GM19043 (cell line): ENCODE results near the gene EIF4A2.
"Not testable (repeated sequence)": the region's sequence is repeated elsewhere in the genome, so short reads cannot be mapped to it uniquely, and the experiment has no call there.

ENCODE experiments used
- ATAC-seq: cut with Tn5 transposase; IDR thresholded peaks from one replicate; pipeline ENCODE4 v1.9.1; 2021; ENCODE audit warnings: low read depth; ENCODE audit not compliant: unreplicated experiment

The EIF4A2 gene

GRCh38 chr3:186784820-186785494 lies 1.6 kb downstream of the EIF4A2 start:
- no peak for ATAC-seq

DNA sequence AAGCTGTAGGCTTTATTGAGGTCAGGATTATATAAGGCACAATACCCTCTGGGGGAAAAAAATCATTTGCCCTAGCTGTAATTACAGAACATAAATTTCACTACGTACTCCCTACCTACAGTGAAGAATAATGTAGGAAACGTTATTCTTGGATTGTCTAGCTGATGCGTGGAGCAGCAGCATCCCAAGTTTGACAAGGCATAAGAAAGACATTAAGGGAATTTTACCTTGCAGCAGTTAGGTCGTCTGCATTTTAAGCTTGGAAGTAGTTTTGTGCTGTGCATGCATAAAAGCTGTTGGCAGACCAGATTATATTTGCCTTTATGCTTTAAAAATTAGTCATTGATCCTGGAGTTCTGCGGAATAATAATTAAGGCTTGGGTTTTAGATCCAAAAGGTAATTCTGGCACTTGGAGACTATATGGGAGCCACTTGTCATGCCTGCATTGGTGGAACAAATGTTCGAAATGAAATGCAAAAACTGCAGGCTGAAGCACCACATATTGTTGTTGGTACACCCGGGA lies 2.2 kb downstream of the EIF4A2 start:
- ATAC-seq, result no peak

- no peak for ATAC-seq
Observed at GRCh38 chr3:186786922-186787321, 3.5 kb downstream of the EIF4A2 start.

DNA sequence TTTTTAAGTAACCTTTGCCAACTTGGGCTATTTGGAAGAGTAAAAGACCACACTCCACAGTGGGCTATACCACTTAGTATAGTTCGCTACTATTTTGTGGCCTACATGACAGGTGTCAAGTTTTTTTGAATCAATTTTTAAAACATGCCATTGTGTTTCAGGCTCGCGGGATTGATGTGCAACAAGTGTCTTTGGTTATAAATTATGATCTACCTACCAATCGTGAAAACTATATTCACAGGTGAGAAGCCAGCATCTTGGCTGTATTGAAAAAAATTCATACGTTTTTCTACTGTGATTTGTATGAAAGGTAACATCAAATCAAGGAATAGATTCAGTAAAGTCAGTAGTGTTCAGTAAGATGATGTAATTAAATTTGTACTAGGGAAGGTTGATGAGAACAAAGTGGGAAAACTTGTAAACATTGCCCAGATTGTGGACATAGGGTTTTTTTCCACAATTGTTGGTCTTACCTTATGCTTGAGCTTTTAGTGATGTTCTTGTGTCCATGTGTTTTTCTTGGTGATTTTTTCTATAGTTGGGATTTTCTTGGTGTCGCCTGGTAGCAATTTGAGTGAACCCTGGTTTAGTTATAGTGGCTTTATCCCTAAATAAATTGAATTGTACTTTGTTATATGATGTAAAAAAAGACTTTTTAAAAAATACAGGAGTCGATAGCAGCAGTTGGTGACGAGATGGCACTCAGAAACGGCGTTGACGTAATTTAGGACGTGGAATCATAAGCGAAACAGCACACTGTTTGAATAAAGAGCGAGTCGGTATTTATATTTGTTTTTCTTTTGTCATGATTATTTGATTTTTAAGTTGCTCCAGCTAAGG lies 4.5 kb downstream of the EIF4A2 start:
- ATAC-seq, result no peak

DNA sequence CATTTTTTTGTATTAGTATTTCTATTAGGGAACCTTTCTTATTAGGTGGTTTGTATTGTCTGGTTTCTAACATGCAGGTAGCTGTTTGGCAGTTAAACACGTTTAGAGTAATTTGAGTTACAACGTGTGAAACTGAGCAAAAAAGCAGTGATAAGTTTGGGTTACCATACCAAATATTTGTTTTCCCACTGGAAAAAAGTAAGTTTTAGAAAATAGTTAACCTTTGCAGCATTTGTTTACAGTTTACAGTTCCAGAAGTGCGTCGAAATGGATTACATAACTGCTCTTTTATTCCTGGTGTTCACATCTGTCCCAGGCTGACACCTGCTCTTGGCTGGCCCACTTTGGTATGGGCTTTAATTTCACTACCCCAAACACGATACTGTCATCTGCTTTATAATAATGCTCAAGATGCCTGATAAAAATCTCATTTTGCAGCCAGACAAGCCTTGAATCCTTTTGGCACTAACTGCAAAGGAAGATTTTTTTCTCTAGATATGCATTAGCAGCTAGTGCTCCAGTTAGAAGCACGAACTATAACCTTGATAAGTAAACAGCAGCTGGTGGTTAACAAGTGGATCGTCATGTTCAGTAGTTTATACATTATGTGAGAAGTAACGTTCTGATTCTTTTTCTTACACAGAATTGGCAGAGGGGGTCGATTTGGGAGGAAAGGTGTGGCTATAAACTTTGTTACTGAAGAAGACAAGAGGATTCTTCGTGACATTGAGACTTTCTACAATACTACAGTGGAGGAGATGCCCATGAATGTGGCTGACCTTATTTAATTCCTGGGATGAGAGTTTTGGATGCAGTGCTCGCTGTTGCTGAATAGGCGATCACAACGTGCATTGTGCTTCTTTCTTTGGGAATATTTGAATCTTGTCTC lies 5.3 kb downstream of the EIF4A2 start:
- no peak for ATAC-seq

- ATAC-seq, result no peak
Observed at GRCh38 chr3:186789554-186790260, 6.3 kb downstream of the EIF4A2 start.

GRCh38 chr3:186790261-186790981 lies 7.0 kb downstream of the EIF4A2 start:
- ATAC-seq, result no peak

DNA sequence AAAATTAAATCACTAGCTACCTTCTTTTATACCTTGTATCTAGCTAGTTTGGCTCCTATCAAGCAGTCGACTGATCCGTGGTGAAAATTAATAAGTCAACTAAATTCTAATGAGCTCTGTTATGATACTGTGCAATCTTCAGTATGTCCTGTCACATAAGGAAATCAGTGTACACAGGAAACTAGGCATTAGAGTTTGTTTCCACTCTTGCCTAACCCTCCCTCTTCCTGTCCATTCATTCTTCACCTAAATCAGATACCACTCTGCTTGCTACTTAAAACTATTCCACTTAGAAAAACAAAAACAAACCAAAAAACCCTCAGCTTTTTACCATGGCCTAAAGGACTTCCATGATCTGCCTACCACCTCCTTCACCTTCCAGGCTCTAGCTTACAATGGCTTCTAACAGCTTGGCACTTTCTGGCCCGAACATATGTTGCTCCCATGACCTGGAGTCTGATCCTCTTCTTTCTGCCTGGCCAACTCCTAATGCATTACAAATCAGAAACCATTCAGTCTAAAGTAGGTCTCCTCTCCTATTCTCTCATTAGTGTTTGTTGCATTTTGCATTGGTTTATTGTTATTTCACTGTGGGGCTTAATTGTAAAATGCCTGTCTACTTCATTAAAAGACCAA lies 15.0 kb downstream of the EIF4A2 start:
- no peak for ATAC-seq

DNA sequence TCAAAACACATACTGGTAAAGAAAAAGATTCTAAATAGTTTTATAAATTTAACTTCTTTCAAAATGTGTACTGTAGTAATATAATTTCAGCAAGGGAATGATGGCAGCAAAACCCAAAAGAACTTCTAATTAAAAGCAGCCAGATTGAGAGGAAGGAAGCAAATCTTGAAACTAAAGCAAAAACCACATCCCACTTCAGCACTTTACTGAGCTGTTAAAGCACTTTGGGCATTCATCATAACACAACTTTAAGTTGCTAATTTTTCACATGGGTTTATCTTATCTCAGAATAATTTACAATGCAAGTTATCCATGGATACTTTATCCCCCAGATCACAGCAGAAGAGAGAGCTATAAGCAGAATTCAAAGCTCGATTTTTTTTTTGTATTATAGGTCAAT lies 16.9 kb downstream of the EIF4A2 start:
- no peak for ATAC-seq

- no peak for ATAC-seq
Observed at GRCh38 chr3:186802701-186803100, 19.3 kb downstream of the EIF4A2 start.

- not testable (repeated sequence) for ATAC-seq
Observed at GRCh38 chr3:186803447-186803846, 20.1 kb downstream of the EIF4A2 start.

DNA sequence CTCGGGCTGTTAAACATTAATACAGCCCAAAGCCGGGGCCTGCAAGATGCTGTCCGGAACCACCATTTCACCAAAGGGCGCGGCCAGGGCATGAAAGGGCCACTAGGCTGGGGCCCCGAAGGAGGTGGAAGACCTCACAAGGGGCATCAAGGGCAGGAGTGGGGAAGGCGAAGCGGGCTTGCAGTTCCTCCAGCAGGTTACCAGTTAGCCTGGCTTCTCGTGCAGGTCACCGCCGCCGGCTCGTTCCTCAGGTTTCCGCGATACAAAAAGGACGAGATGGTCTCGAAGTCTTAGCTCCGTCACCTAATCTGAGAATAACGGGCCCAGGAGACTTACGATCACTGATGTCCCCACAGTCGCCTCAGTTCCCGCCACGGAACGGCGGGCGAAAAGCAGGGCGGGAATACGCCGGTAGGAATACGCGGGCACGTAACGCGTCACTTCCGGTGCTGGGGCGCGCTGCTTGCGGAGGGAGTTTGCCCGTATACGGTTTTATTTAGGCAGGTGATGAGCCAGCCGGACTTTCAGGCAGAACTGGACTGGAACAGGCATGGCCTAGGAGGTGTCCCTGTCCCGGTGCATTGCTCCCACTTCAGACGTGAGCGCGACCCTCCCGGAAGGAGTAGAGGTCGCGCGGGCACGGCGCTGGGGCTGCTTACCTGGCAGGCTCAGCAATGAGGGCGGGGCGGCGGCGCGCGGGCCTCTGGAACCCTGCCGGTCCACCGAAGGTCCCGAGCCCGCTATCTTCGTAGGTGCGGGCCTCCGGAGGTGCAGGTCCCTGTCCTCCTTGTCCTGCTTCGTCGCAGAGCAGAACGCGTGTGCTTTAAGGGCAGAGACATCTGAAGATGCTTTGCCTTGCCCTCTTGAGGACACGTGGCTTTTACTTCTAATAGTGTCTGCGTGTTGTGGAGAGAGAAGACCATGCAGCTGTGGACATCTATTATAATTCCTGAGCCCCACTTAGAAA lies 23.0 kb downstream of the EIF4A2 start, which contains the start of gene RFC4:
Gene RFC4 (minus strand): TSS at position 394 of the 967 bp plus-strand sequence. CDS start 1,769 bp downstream, outside the sequence.
- ATAC-seq, result peak; percentile 89

- no peak for ATAC-seq
Observed at GRCh38 chr3:186807231-186807630, 23.9 kb downstream of the EIF4A2 start.

DNA sequence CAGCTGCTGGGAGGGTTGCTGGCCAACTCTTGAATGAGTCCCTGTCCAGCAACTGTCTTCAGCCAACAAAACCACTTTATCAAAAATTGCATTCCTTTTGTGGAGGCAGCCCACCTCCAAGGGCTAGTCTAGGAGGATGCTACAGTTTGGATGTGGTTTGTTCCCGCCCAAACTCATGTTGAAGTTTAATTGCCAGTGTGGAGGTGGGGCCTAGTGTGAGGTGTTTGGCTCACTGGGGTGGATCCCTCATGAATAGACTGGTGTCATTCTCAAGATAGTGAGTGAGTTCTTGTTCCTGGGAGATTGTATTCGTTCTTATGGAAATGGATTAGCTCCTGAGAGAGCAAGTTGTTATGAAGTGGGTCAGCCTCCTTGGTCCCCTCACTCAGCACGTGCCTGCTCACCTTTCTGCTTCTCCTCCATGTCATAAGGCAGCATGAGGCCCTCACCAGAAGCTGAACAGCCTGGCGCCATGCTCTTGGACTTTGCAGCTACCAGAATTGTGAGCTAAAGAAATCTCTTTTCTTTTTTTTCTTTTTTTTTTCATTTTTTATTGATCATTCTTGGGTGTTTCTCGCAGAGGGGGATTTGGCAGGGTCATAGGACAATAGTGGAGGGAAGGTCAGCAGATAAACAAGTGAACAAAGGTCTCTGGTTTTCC lies 27.1 kb downstream of the EIF4A2 start:
- no peak for ATAC-seq

DNA sequence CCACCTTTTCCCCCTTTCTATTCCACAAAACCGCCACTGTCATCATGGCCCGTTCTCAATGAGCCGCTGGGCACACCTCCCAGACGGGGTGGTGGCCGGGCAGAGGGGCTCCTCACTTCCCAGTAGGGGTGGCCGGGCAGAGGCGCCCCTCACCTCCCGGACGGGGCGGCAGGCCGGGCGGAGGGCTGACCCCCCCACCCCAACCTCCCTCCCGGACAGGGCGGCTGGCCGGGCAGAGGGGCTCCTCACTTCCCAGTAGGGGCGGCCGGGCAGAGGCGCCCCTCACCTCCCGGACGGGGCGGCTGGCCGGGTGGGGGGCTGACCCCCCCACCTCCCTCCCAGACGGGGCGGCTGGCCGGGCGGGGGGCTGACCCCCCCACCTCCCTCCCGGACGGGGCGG lies 27.9 kb downstream of the EIF4A2 start:
- ATAC-seq, result not testable (repeated sequence)

- no peak for ATAC-seq
Observed at GRCh38 chr3:186814100-186814499, 30.7 kb downstream of the EIF4A2 start.

DNA sequence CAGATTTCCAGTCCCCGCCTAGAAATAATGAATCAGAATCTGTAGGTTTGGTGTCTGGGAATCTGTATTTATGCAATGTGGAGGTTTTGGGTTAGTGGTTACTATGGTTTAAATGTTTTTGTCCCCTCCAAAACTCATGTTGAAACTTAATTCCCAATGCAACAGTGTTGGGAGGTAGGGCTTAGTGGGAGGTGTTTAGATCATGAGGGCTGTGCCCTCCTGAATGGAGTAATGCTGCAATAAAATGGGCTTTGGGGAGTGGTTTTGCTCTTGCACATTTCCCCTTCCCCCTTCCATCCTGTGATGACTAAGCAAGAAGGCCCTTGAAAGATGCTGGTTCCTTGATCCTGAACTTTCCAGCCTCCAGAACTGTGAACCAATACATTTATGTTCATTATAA lies 32.1 kb downstream of the EIF4A2 start:
- no peak for ATAC-seq
